Left lung (tissue), 10 donors: ENCODE results near the gene PGLYRP2. TPM values are rescaled to one million over a fixed set of nuclear protein-coding genes. Genes with fewer than 3 reads are reported as not detected.

Experiments
- ATAC-seq: fragments of 200-7000 bp; cut with Tn5 transposase; one replicate; pipeline ENCODE4 v1.9.1; 2020; ENCODE audit warnings: moderate library complexity
- DNase-seq, 4 donors: peaks; one replicate each; pipeline ENCODE4 v3.0.0-alpha.2; 2013 to 2020
- H3K27ac ChIP-seq, 2 donors: fragments of 200-600 bp; sonication (generic) in 1 of 2; one replicate each; pipeline versions ENCODE4 v1.5.0 to v1.8.0; 2020 to 2021
- H3K27me3 ChIP-seq, 2 donors: fragments of 200-600 bp; sonication (generic) in 1 of 2; one replicate each; pipeline versions ENCODE4 v1.5.0 to v1.8.0; 2020 to 2021
- H3K36me3 ChIP-seq, 2 donors: fragments of 200-600 bp; sonication (generic) in 1 of 2; one replicate each; pipeline versions ENCODE4 v1.5.0 to v1.8.0; 2020 to 2021
- H3K4me1 ChIP-seq, 2 donors: fragments of 200-600 bp; one replicate each; pipeline ENCODE4 v1.8.0; 2021
- H3K4me3 ChIP-seq, 2 donors: fragments of 200-600 bp; sonication (generic) in 1 of 2; one replicate each; pipeline versions ENCODE4 v1.5.0 to v1.8.0; 2020 to 2021; ENCODE audit warnings: mild to moderate bottlenecking in 1 of 2
- H3K9me3 ChIP-seq, 2 donors: fragments of 200-600 bp; sonication (generic) in 1 of 2; one replicate each; pipeline versions ENCODE4 v1.5.0 to v1.8.0; 2020 to 2021
- intact Hi-C, 2 donors: fragments of 100-400 bp; cut with DNase I; formaldehyde crosslinking; loops; one replicate each; pipeline versions ENCODE4 v1.11.2 to v1.14.2; 2022
- polyA plus RNA-seq, 6 donors: library from polyadenylated mRNA; unstranded; fragments of 120-200 nt; gene quantifications; one replicate each; pipeline ENCODE4 v1.2.1, GENCODE V29; 2013; ENCODE audit not compliant: insufficient read length in 6 of 6
- total RNA-seq, 2 donors: library from RNA; stranded (reverse); fragmentation: NEBNext Ultra II Directional; extraction: Animal tissue kit (Norgen Biotek cat#: 25700); gene quantifications; one replicate each; pipeline ENCODE4 v1.2.1, GENCODE V29; 2021
- TF ChIP-seq, protein P1 (sequence below), 2 donors: fragments of 200-600 bp; sonication (generic) in 1 of 2; IDR thresholded peaks; one replicate each; pipeline versions ENCODE4 v1.5.0 to v1.8.0; 2021; ENCODE audit warnings: antibody characterized with exemption in 2 of 2
- donor health status: DM: no; HTN: yes; CAD: no.
- donor health status: DM: no; HTN: no; CAD: no.

The PGLYRP2 gene
- total and polyA plus RNA-seq, 8 donors = not detected

GRCh38 chr19:15448778-15449619, 30.3 kb downstream of the PGLYRP2 start:
- no peak for ATAC-seq
- peaks cover 0 to 16% of the 10 kb centered on the region in 2 donors for H3K36me3 ChIP-seq
- H3K27ac ChIP-seq = peak overlapping the region in 1 of 2 donors; percentile 84
- TF ChIP-seq, protein P1, sequence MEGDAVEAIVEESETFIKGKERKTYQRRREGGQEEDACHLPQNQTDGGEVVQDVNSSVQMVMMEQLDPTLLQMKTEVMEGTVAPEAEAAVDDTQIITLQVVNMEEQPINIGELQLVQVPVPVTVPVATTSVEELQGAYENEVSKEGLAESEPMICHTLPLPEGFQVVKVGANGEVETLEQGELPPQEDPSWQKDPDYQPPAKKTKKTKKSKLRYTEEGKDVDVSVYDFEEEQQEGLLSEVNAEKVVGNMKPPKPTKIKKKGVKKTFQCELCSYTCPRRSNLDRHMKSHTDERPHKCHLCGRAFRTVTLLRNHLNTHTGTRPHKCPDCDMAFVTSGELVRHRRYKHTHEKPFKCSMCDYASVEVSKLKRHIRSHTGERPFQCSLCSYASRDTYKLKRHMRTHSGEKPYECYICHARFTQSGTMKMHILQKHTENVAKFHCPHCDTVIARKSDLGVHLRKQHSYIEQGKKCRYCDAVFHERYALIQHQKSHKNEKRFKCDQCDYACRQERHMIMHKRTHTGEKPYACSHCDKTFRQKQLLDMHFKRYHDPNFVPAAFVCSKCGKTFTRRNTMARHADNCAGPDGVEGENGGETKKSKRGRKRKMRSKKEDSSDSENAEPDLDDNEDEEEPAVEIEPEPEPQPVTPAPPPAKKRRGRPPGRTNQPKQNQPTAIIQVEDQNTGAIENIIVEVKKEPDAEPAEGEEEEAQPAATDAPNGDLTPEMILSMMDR (IDR thresholded peaks at IDR 0.05) = no peak
- no peaks in the 10 kb centered on the region for H3K27me3 ChIP-seq
- H3K4me1 ChIP-seq = peaks cover 6% of the 10 kb centered on the region in 2 donors
- no peaks in the 10 kb centered on the region for H3K9me3 ChIP-seq
- peak in 1 of 4 donors; percentile 81 for DNase-seq
- peak overlapping the region; percentile 54 to 60 for H3K4me3 ChIP-seq
- intact Hi-C loops = no loop called here

GRCh38 chr19:15448044-15448777, 31.1 kb downstream of the PGLYRP2 start:
- Histone ChIP-seq H3K27me3 (no peaks in the 10 kb centered on the region), H3K4me3 (no peak overlapping the region), H3K9me3 (no peaks in the 10 kb centered on the region), H3K36me3 (peaks cover 0 to 8% of the 10 kb centered on the region in 2 donors), H3K27ac (no peak overlapping the region), H3K4me1 (peaks cover 6% of the 10 kb centered on the region in 2 donors)
- DNase-seq (peak in 1 of 4 donors; percentile 76), ATAC-seq (no peak)
- intact Hi-C loops = no loop called here
- TF ChIP-seq, protein P1 (IDR thresholded peaks at IDR 0.05) = no peak

- intact Hi-C loops = no loop called here
- H3K9me3 ChIP-seq = no peaks in the 10 kb centered on the region
- peaks cover 0 to 6% of the 10 kb centered on the region in 2 donors for H3K4me1 ChIP-seq
- H3K27me3 ChIP-seq = no peaks in the 10 kb centered on the region
- peak in 1 of 4 donors; percentile 13 for DNase-seq
- ATAC-seq = no peak
- H3K27ac ChIP-seq = no peak overlapping the region
- no peaks in the 10 kb centered on the region for H3K36me3 ChIP-seq
- TF ChIP-seq, protein P1 (IDR thresholded peaks at IDR 0.05) = no peak
- H3K4me3 ChIP-seq = no peak overlapping the region
These were observed 32.2 kb downstream of the PGLYRP2 start for GRCh38 chr19:15447057-15447456.

GRCh38 chr19:15445807-15446376, 33.4 kb downstream of the PGLYRP2 start:
- Histone ChIP-seq H3K4me3 (no peak overlapping the region), H3K4me1 (peaks cover 0 to 6% of the 10 kb centered on the region in 2 donors), H3K9me3 (no peaks in the 10 kb centered on the region), H3K27ac (no peak overlapping the region), H3K36me3 (no peaks in the 10 kb centered on the region), H3K27me3 (no peaks in the 10 kb centered on the region)
- intact Hi-C loops = no loop called here
- DNase-seq = peak in 1 of 4 donors; percentile 46
- TF ChIP-seq, protein P1 (IDR thresholded peaks at IDR 0.05) = no peak
- no peak for ATAC-seq

DNA sequence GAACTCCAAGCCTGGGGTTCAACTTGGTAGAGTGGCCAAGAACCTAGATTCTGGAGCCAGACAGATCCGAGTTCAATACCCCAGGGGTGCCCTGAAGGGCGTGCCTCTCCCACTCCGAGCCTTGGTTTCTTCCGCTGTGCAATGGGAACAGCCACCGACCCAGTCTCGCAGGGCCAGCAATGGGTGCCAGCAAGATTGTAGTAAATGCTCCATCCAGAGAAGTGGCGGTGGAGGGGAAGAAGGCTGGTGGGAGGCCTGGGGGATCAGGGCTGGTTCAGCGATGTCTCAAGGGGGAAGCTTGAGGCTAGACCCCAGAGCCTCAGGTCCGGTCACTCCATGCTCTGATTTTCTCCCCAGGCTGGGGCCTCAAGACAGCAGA, 34.1 kb downstream of the PGLYRP2 start:
- ATAC-seq (no peak), DNase-seq (peak in 1 of 4 donors; percentile 39)
- no peaks in the 10 kb centered on the region for H3K27me3 ChIP-seq
- TF ChIP-seq, protein P1 (IDR thresholded peaks at IDR 0.05) = no peak
- no peak overlapping the region for H3K4me3 ChIP-seq
- no peak overlapping the region for H3K27ac ChIP-seq
- intact Hi-C loops = no loop called here
- peaks cover 0 to 6% of the 10 kb centered on the region in 2 donors for H3K4me1 ChIP-seq
- H3K9me3 ChIP-seq = no peaks in the 10 kb centered on the region
- H3K36me3 ChIP-seq = no peaks in the 10 kb centered on the region
